B cell (primary cell): Measurements from ENCODE around the gene PHKA2.

ENCODE experiments used
- EZH2 ChIP-seq: IDR thresholded peaks from 2 replicates; pipeline ENCODE4 v1.6.1; 2012; ENCODE audit warnings: borderline replicate concordance, low read depth, mild to moderate bottlenecking, moderate library complexity, low read length; ENCODE audit not compliant: insufficient read depth, poor library complexity, severe bottlenecking
- TF ChIP-seq, protein P1 (sequence below): fragments of 200-600 bp; IDR thresholded peaks from one replicate; pipeline ENCODE4 v1.8.0; 2022; ENCODE audit warnings: antibody characterized with exemption, mild to moderate bottlenecking

DNA sequence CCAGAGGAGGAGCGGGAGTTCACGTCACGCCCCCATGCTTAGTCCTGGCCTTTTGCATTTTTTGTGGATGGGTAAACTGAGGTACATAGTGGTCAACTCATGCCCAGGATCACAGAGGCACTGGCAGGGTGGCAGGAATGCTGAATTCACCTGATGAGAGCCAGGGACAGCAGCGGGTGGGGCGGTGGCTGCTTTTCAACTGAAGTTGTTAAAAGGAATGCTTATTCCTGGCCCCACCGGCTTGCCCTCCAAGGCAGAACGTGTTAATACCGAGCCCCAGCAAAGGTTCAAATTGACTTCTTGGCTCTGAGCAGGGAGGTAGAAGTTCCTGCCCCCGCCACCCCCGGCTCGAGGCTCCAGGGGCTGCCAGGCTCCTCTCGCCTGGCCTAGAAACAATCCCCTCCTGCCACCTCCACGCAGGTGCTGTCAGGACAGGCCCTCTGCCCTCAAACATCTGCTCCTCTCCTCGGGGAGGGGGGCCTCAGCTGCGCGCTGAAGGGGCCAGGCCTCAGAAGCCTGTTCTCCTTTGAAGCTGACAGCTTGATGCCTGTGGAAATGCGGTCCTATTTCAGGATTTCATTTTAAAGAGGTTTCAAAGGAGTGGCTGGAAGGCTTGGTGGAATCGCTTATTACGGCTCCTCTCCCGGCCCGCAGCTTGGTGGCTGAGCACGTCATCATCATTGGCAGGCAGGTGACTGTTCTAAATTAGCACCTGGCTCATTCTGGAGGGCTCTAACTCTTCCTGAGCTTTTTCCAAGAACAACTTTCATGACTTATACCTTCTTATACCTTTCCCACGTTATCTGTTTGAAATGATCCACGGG is 93.0 kb downstream of the PHKA2 start:
- TF ChIP-seq, protein P1, sequence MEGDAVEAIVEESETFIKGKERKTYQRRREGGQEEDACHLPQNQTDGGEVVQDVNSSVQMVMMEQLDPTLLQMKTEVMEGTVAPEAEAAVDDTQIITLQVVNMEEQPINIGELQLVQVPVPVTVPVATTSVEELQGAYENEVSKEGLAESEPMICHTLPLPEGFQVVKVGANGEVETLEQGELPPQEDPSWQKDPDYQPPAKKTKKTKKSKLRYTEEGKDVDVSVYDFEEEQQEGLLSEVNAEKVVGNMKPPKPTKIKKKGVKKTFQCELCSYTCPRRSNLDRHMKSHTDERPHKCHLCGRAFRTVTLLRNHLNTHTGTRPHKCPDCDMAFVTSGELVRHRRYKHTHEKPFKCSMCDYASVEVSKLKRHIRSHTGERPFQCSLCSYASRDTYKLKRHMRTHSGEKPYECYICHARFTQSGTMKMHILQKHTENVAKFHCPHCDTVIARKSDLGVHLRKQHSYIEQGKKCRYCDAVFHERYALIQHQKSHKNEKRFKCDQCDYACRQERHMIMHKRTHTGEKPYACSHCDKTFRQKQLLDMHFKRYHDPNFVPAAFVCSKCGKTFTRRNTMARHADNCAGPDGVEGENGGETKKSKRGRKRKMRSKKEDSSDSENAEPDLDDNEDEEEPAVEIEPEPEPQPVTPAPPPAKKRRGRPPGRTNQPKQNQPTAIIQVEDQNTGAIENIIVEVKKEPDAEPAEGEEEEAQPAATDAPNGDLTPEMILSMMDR: no peak
- TF ChIP-seq EZH2: no peak
